ENCODE data around the gene IRF1. TPM values are rescaled to one million over a fixed set of nuclear protein-coding genes. Genes with fewer than 3 reads are reported as not detected.
A peak's percentile ranks its signal among the peaks of the same experiment; 100 is the strongest.

IRF1 gene
- total RNA-seq, 2 experiments from 2014 or later, result 84.3 to 88.4 TPM

DNA sequence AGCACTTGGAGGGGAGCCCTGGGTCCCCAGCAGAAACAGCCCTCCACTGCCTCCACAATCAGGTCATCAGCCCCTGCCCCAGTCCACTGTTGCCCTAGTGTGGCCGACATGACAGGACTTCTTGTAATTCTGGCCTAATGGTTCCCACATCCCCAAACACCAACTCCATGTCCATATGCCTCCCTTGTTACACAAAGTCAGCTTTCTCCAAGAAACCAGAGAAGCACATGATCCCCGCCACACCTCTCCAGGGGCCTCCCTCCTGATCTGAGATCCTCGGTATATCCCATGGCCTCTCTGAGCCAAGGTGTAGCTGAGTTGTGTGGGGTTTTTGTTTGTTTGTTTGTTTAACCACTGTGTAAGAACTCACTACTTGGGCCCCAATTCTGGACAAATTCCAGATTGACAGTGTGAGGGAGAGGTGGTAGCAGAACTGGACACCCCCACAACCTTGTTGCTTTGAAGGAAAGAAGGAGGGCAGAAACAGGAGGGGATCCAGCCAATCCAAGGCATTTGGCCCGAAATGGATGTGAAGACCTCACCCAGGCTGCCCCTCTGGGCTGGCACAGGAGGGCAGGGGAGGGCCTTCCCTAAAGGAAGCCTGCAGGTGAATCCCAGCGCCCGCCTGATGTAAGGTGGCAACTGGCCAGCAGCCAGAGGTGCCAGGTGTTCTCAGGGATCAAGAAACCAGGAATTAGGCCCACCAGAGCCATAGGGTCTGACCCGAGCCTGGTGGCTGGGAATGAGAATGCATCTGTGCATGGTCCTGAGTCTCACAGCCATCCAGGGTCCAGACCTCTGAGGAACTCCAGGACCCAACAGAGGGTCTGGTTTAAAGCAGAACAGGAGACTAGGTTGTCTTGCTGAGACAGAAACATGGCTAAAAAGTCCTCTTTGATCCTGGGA, 13.4 kb downstream of the IRF1 start:
- intact Hi-C loops (cut with micrococcal nuclease), result no loop called here
- Mint-ChIP-seq H3K4me3 (no peak overlapping the region), H3K27me3 (ENCODE audit: low read depth) (no peaks in the 10 kb centered on the region), H3K27ac (peak overlapping the region; percentile 11), H3K4me1 (ENCODE audit: low read depth) (peaks cover 60% of the 10 kb centered on the region), H3K36me3 (ENCODE audit: low read depth) (no peaks in the 10 kb centered on the region), H3K9me3 (no peaks in the 10 kb centered on the region)
- DNase-seq, result peak; percentile 3
- CTCF ChIA-PET, result interaction anchor here (0.6 to 3.0 kb wide), 6 partner anchors 13 to 1057 kb away, joined by 3 to 12 read pairs (median 4); partner anchors contain the start of gene IRF1

DNA sequence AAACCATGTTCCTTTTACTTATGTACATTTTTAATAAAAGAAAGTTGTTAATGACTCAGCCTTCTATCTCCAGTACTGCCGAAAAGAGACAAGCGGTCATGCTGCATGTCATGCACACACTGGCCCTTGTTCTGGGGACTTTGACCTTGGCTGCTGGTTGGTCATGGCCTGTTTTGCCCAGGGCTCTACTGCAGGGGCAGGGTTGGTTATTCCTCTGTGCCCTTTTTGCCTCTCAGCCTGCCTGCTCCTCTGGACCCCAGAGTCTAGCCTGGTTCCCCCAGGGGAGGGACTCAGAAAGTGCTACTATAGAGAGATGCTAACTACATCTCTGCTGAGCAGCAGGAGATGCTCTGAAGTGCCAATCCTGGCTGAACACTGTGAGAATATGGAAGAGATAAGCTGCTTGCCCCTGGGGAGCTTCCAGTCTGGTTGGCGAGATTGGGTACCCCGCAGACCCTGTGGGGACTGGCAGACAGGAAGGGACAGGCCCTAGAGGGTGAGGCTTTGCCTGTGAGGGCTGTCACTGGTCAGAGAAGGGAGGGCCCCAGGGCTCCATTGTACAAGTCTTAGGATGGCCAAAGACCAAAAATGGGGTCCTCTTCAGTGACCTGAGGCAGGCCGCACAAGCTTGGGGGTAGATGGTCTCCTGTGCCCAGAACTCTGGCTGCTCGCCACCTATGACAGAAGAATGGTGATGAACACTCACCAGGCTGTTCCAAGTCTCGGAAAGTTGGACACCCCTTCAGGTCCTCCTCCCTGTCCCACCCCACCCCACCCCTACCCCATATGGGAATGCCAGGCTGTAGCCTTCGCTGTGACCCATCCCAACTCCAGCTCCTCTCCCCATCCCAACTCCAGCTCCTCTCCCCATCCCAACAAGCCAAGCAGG, 14.3 kb downstream of the IRF1 start:
- no peaks in the 10 kb centered on the region for H3K27me3 Mint-ChIP-seq (ENCODE audit: low read depth)
- intact Hi-C loops (cut with micrococcal nuclease), result no loop called here
- H3K4me3 Mint-ChIP-seq, result no peak overlapping the region
- H3K9me3 Mint-ChIP-seq, result no peaks in the 10 kb centered on the region
- peak; percentile 3 for DNase-seq
- H3K27ac Mint-ChIP-seq, result no peak overlapping the region
- CTCF ChIA-PET, result interaction anchor here (1.0 kb wide), 1 partner anchor 25 kb away, joined by 3 read pairs; no protein-coding TSS in a partner anchor
- peaks cover 65% of the 10 kb centered on the region for H3K4me1 Mint-ChIP-seq (ENCODE audit: low read depth)
- no peaks in the 10 kb centered on the region for H3K36me3 Mint-ChIP-seq (ENCODE audit: low read depth)

- H3K27ac Mint-ChIP-seq, result peak overlapping the region; percentile 30
- DNase-seq, result peak; percentile 2
- no peaks in the 10 kb centered on the region for H3K9me3 Mint-ChIP-seq
- H3K4me1 Mint-ChIP-seq (ENCODE audit: low read depth), result peaks cover 72% of the 10 kb centered on the region
- H3K4me3 Mint-ChIP-seq, result no peak overlapping the region
- no peaks in the 10 kb centered on the region for H3K27me3 Mint-ChIP-seq (ENCODE audit: low read depth)
- intact Hi-C loops (cut with micrococcal nuclease), result no loop called here
- H3K36me3 Mint-ChIP-seq (ENCODE audit: low read depth), result no peaks in the 10 kb centered on the region
- CTCF ChIA-PET, result interaction anchor here (1.0 kb wide), 1 partner anchor 20 kb away, joined by 4 read pairs; no protein-coding TSS in a partner anchor
Measured at GRCh38 chr5:132475497-132475882, 15.1 kb downstream of the IRF1 start.

- Mint-ChIP-seq H3K4me1 (ENCODE audit: low read depth) (peaks cover 71% of the 10 kb centered on the region), H3K36me3 (ENCODE audit: low read depth) (no peaks in the 10 kb centered on the region), H3K27me3 (ENCODE audit: low read depth) (no peaks in the 10 kb centered on the region), H3K4me3 (no peak overlapping the region), H3K27ac (peak overlapping the region; percentile 14), H3K9me3 (no peaks in the 10 kb centered on the region)
- CTCF ChIA-PET, result interaction anchor here (0.9 to 1.2 kb wide), 3 partner anchors 13 to 294 kb away, joined by 3 to 4 read pairs (median 4); no protein-coding TSS in a partner anchor
- intact Hi-C loops (cut with micrococcal nuclease), result no loop called here
- DNase-seq, result peak; percentile 6
Measured at GRCh38 chr5:132474881-132475496, 15.6 kb downstream of the IRF1 start.

DNA sequence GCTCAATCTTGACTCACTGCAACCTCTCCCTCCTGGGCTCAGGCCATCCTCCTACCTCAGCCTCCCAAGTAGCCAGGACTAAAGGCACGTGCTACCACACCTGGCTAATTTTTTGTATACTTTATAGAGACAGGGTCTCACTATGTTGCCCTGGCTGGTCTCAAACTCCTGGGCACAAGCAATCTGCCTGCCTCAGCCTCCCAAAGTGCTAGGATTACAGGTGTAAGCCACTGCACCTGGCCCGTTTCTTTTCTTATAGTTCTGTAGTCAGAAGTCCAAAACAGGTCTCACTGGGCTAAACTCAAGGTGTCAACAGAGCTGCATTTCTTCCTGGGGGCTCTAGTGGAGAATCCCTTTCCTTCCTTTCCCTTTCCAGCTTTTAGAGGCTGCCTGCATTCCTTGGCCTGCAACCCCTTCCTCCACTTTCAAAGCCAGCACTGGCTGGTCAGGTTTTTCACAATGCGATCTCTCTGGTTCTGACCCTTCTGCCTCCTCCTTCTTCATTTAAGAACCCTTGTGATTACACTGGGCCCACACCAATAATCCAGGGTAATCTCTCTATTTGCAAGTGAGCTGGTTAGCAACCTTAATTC, 16.3 kb downstream of the IRF1 start:
- no peak overlapping the region for H3K4me3 Mint-ChIP-seq
- H3K9me3 Mint-ChIP-seq, result no peaks in the 10 kb centered on the region
- DNase-seq, result peak; percentile 3
- intact Hi-C loops (cut with micrococcal nuclease), result no loop called here
- no peaks in the 10 kb centered on the region for H3K36me3 Mint-ChIP-seq (ENCODE audit: low read depth)
- peaks cover 69% of the 10 kb centered on the region for H3K4me1 Mint-ChIP-seq (ENCODE audit: low read depth)
- H3K27ac Mint-ChIP-seq, result peak overlapping the region; percentile 14
- CTCF ChIA-PET, result interaction anchor here (0.9 to 1.2 kb wide), 5 partner anchors 14 to 294 kb away, joined by 3 to 6 read pairs (median 3); no protein-coding TSS in a partner anchor
- no peaks in the 10 kb centered on the region for H3K27me3 Mint-ChIP-seq (ENCODE audit: low read depth)

- no peak overlapping the region for H3K4me3 Mint-ChIP-seq
- peaks cover 68% of the 10 kb centered on the region for H3K4me1 Mint-ChIP-seq (ENCODE audit: low read depth)
- DNase-seq, result peak; percentile 3
- intact Hi-C loops (cut with micrococcal nuclease), result no loop called here
- peak overlapping the region; percentile 12 for H3K27ac Mint-ChIP-seq
- CTCF ChIA-PET, result interaction anchor here (0.5 to 1.2 kb wide), 7 partner anchors 9 to 53 kb away, joined by 3 to 6 read pairs (median 3); no protein-coding TSS in a partner anchor
- no peaks in the 10 kb centered on the region for H3K9me3 Mint-ChIP-seq
- H3K27me3 Mint-ChIP-seq (ENCODE audit: low read depth), result no peaks in the 10 kb centered on the region
- H3K36me3 Mint-ChIP-seq (ENCODE audit: low read depth), result no peaks in the 10 kb centered on the region
Measured at GRCh38 chr5:132473668-132474067, 16.9 kb downstream of the IRF1 start.

DNA sequence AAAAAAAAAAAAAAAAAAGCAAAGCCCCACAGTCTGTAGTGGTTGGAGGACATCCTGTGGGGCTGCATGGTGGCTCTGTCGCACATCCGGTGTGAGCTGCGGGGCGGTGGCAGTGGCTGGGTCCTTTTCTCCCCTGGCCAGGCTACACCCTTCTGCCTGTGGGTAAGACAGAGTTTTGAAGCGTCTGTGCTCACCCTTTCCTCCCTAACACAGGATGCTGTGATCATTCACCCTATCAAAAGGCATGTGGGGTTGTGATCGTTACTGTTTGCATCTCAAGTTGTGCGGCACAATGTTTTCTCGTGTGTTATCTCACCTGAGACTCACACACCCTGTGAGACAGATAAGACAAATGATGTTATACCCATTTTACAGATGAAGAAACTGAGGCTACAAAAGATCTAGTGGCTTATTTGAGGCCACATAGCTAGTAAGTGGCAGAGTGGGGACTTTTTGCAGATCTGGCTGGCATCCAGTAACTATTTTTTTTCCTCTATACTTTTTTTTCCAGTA, 17.5 kb downstream of the IRF1 start:
- Mint-ChIP-seq H3K27me3 (ENCODE audit: low read depth) (no peaks in the 10 kb centered on the region), H3K27ac (peak overlapping the region; percentile 80), H3K4me3 (peak overlapping the region; percentile 16), H3K36me3 (ENCODE audit: low read depth) (no peaks in the 10 kb centered on the region), H3K4me1 (ENCODE audit: low read depth) (peaks cover 67% of the 10 kb centered on the region), H3K9me3 (no peaks in the 10 kb centered on the region)
- DNase-seq, result peak; percentile 86
- CTCF ChIA-PET, result interaction anchor here (0.5 to 2.7 kb wide), 10 partner anchors 8 to 87 kb away, joined by 3 to 10 read pairs (median 4); no protein-coding TSS in a partner anchor
- intact Hi-C loops (cut with micrococcal nuclease), result no loop called here

GRCh38 chr5:132472431-132472830, 18.1 kb downstream of the IRF1 start:
- intact Hi-C loops (cut with micrococcal nuclease), result no loop called here
- no peaks in the 10 kb centered on the region for H3K9me3 Mint-ChIP-seq

DNA sequence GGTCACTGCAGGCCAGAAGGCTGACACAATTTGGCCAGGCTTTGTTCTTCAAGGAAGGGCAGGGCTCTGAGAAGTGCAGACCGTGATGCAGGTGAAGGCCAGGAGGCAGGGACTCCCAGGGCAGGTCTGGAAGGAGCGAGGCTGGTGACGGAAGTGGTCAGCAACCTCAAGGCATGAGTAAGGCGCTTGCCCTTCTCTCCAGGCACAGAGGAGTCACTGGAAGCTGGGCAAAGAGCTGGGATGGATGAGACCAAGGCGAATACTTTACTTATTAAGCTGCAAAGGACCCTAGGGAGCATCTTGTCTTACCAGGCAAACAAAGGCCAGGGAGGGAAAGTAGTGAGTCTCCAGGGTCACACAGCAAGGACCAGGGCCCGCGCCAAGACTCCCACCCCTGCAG, 18.6 kb downstream of the IRF1 start:
- intact Hi-C loops (cut with micrococcal nuclease), result no loop called here
- Mint-ChIP-seq H3K4me1 (ENCODE audit: low read depth) (peaks cover 65% of the 10 kb centered on the region), H3K27me3 (ENCODE audit: low read depth) (no peaks in the 10 kb centered on the region), H3K27ac (peak overlapping the region; percentile 16), H3K4me3 (no peak overlapping the region), H3K36me3 (ENCODE audit: low read depth) (peaks cover 5% of the 10 kb centered on the region), H3K9me3 (no peaks in the 10 kb centered on the region)
- CTCF ChIA-PET, result interaction anchor here (0.7 to 2.7 kb wide), 10 partner anchors 11 to 86 kb away, joined by 3 to 10 read pairs (median 4); no protein-coding TSS in a partner anchor
- peak; percentile 3 for DNase-seq

More at GRCh38 chr5:132472431-132472830, 18.1 kb downstream of the IRF1 start:
- Mint-ChIP-seq H3K27ac (peak overlapping the region; percentile 27), H3K4me3 (no peak overlapping the region), H3K27me3 (ENCODE audit: low read depth) (no peaks in the 10 kb centered on the region), H3K4me1 (ENCODE audit: low read depth) (peaks cover 65% of the 10 kb centered on the region), H3K36me3 (ENCODE audit: low read depth) (peaks cover 1% of the 10 kb centered on the region)
- peak; percentile 2 for DNase-seq
- CTCF ChIA-PET, result interaction anchor here (0.7 to 2.7 kb wide), 8 partner anchors 10 to 86 kb away, joined by 3 to 10 read pairs (median 4); no protein-coding TSS in a partner anchor

- intact Hi-C loops (cut with micrococcal nuclease), result no loop called here
- Mint-ChIP-seq H3K27me3 (ENCODE audit: low read depth) (no peaks in the 10 kb centered on the region), H3K36me3 (ENCODE audit: low read depth) (peaks cover 6% of the 10 kb centered on the region), H3K4me1 (ENCODE audit: low read depth) (peaks cover 69% of the 10 kb centered on the region), H3K9me3 (no peaks in the 10 kb centered on the region), H3K27ac (peak overlapping the region; percentile 16), H3K4me3 (no peak overlapping the region)
- peak; percentile 2 for DNase-seq
- CTCF ChIA-PET, result interaction anchor here (0.6 to 2.7 kb wide), 12 partner anchors 9 to 85 kb away, joined by 3 to 10 read pairs (median 4); no protein-coding TSS in a partner anchor
Measured at GRCh38 chr5:132471151-132471907, 19.2 kb downstream of the IRF1 start.
